ENCODE data around the gene NFASC. TPM values are rescaled to one million over a fixed set of nuclear protein-coding genes. Genes with fewer than 3 reads are reported as not detected.

NFASC gene
- total and polyA plus RNA-seq, 7 donors, result 0.46 to 105 (median 17.6) TPM

GRCh38 chr1:204988196-204988595 is 117.5 kb downstream of the NFASC start:
- Histone ChIP-seq H3K4me1 (peaks cover 0 to 5% (median 0%) of the 10 kb centered on the region in 4 donors), H3K27ac (no peak overlapping the region), H3K4me3 (no peak overlapping the region), H3K36me3 (peaks cover 0 to 63% (median 29%) of the 10 kb centered on the region in 4 donors), H3K9me3 (no peaks in the 10 kb centered on the region), H3K27me3 (no peaks in the 10 kb centered on the region)
- DNase-seq, result no peak
- TF ChIP-seq EP300 (IDR thresholded peaks at IDR 0.05) (no peak), POLR2AphosphoS5 (IDR thresholded peaks at IDR 0.05) (no peak)
- intact Hi-C loops (cut with DNase I), result loop anchor here (10.0 kb wide), 1 partner anchor 157 kb away; no protein-coding TSS in a partner anchor
- WGBS, 2 donors, result 80 to 82% methylated on average over 4 of the region's 4 CpGs

GRCh38 chr1:204989266-204990058 is 118.8 kb downstream of the NFASC start:
- TF ChIP-seq, protein P1, sequence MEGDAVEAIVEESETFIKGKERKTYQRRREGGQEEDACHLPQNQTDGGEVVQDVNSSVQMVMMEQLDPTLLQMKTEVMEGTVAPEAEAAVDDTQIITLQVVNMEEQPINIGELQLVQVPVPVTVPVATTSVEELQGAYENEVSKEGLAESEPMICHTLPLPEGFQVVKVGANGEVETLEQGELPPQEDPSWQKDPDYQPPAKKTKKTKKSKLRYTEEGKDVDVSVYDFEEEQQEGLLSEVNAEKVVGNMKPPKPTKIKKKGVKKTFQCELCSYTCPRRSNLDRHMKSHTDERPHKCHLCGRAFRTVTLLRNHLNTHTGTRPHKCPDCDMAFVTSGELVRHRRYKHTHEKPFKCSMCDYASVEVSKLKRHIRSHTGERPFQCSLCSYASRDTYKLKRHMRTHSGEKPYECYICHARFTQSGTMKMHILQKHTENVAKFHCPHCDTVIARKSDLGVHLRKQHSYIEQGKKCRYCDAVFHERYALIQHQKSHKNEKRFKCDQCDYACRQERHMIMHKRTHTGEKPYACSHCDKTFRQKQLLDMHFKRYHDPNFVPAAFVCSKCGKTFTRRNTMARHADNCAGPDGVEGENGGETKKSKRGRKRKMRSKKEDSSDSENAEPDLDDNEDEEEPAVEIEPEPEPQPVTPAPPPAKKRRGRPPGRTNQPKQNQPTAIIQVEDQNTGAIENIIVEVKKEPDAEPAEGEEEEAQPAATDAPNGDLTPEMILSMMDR (IDR thresholded peaks at IDR 0.05), result peak; percentile 62 to 85 (median 80)
- TF ChIP-seq EP300 (IDR thresholded peaks at IDR 0.05), result no peak
- peak in 2 of 4 donors; percentile 18 to 21 for TF ChIP-seq POLR2AphosphoS5 (IDR thresholded peaks at IDR 0.05)
- Histone ChIP-seq H3K36me3 (peaks cover 0 to 55% (median 24%) of the 10 kb centered on the region in 4 donors), H3K4me1 (peaks cover 0 to 5% (median 0%) of the 10 kb centered on the region in 4 donors), H3K9me3 (no peaks in the 10 kb centered on the region), H3K4me3 (no peak overlapping the region), H3K27me3 (no peaks in the 10 kb centered on the region), H3K27ac (peak overlapping the region; percentile 44 to 65 (median 58))
- intact Hi-C loops (cut with DNase I), result loop anchor here (1.0 to 10.0 kb wide), 2 partner anchors 72 to 155 kb away; no protein-coding TSS in a partner anchor
- peak; percentile 87 for DNase-seq
- WGBS, 2 donors, result 54 to 55% methylated on average over 16 of the region's 16 CpGs

GRCh38 chr1:204990059-204990664 is 119.5 kb downstream of the NFASC start:
- Histone ChIP-seq H3K36me3 (peaks cover 0 to 55% (median 22%) of the 10 kb centered on the region in 4 donors), H3K4me3 (no peak overlapping the region), H3K4me1 (peaks cover 0 to 5% (median 0%) of the 10 kb centered on the region in 4 donors), H3K27me3 (no peaks in the 10 kb centered on the region), H3K27ac (peak overlapping the region; percentile 44 to 65 (median 58)), H3K9me3 (no peaks in the 10 kb centered on the region)
- WGBS, 2 donors, result 76 to 81% methylated on average over 3 of the region's 3 CpGs
- DNase-seq, result no peak
- intact Hi-C loops (cut with DNase I), result loop anchor here (1.0 kb wide), 1 partner anchor 71 kb away; no protein-coding TSS in a partner anchor
- TF ChIP-seq POLR2AphosphoS5 (IDR thresholded peaks at IDR 0.05), result no peak
- TF ChIP-seq, protein P1 (IDR thresholded peaks at IDR 0.05), result no peak
- TF ChIP-seq POLR2A (IDR thresholded peaks at IDR 0.05), result no peak
- TF ChIP-seq EP300 (IDR thresholded peaks at IDR 0.05), result no peak

DNA sequence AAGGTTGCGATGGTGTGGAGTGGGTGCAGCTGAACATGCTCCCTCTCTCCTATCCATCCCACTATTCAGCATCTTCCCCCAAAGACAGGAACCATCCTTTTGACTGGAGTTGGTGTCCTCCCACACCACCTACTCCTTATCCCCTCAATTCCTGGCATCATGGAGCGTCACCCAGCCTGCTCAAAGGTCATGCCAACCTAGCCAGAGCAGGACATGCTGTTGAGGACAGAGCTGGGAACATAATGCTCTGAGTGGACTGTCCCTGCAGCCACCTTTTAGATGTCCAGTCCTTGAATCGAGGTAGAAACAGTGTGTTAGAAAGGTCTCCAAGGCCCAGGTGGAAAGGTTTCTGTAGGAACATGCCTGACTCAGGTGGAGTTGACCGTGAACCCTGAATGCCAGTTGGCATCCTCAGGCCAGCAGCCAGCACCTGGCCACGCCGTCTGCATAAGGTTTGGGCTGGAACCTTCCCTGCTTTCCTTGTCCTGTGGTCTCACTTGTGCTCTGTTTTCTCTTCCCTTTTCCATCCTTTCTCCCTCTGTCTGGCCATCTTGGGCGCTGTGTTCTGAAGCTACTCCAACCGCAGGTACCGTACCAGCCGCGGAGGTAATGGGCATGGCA is 120.2 kb downstream of the NFASC start:
- Histone ChIP-seq H3K4me1 (peaks cover 0 to 5% (median 0%) of the 10 kb centered on the region in 4 donors), H3K27ac (peak overlapping the region in 2 of 4 donors; percentile 23 to 32), H3K36me3 (peaks cover 0 to 50% (median 18%) of the 10 kb centered on the region in 4 donors), H3K27me3 (no peaks in the 10 kb centered on the region), H3K9me3 (no peaks in the 10 kb centered on the region), H3K4me3 (no peak overlapping the region)
- WGBS, 2 donors, result 80 to 85% methylated on average over 11 of the region's 11 CpGs
- TF ChIP-seq POLR2AphosphoS5 (IDR thresholded peaks at IDR 0.05) (no peak), EP300 (IDR thresholded peaks at IDR 0.05) (no peak), POLR2A (IDR thresholded peaks at IDR 0.05) (no peak)
- TF ChIP-seq, protein P1 (IDR thresholded peaks at IDR 0.05), result no peak
- DNase-seq, result no peak
- intact Hi-C loops (cut with DNase I), result loop anchor here (1.0 kb wide), 1 partner anchor 70 kb away; no protein-coding TSS in a partner anchor

Data from sigmoid colon (tissue), 7 donors.